Activated T-helper 2 cell treated with anti-CD3 and anti-CD28 coated beads, Interferon-gamma antibody, Interleukin-2, Interleukin-4, amounts not matched to agents 10 μg/mL and 5 μg/mL and 100 μg/mL, durations not matched to agents 14 hours and 24 hours and 36 hours (primary cell): ENCODE results near the gene ANKRD44. TPM values are rescaled to one million over a fixed set of nuclear protein-coding genes. Genes with fewer than 3 reads are reported as not detected.
"Not testable (repeated sequence)": the region's sequence is repeated elsewhere in the genome, so short reads cannot be mapped to it uniquely, and the experiment has no call there.

Experiments
- DNase-seq: peaks from one replicate; pipeline ENCODE4 v3.0.0; 2021; ENCODE audit warnings: low spot score
- H3K27ac Mint-ChIP-seq: one replicate; pipeline ENCODE4 v1.8.0; 2021; ENCODE audit warnings: mixed read lengths
- H3K27me3 Mint-ChIP-seq: one replicate; pipeline ENCODE4 v1.8.0; 2021; ENCODE audit warnings: low read depth, mixed read lengths
- H3K36me3 Mint-ChIP-seq: one replicate; pipeline ENCODE4 v1.8.0; 2021; ENCODE audit warnings: low read depth, mixed read lengths
- H3K4me1 Mint-ChIP-seq: one replicate; pipeline ENCODE4 v1.8.0; 2021; ENCODE audit warnings: low read depth, mixed read lengths
- H3K4me3 Mint-ChIP-seq: one replicate; pipeline ENCODE4 v1.8.0; 2021; ENCODE audit warnings: low read depth, mild to moderate bottlenecking, moderate library complexity, mixed read lengths
- H3K9me3 Mint-ChIP-seq: one replicate; pipeline ENCODE4 v1.8.0; 2021; ENCODE audit warnings: mixed read lengths
- intact Hi-C: fragments of 100-400 bp; cut with micrococcal nuclease; formaldehyde crosslinking; loops from one replicate; pipeline ENCODE4 v1.15.1; 2023
- total RNA-seq: library from RNA; stranded (reverse); gene quantifications from 2 replicates; pipeline ENCODE4 v1.2.3, GENCODE V29; 2022

ANKRD44 gene
- total RNA-seq, 1 donor from 2014 or later: 120 TPM

DNA sequence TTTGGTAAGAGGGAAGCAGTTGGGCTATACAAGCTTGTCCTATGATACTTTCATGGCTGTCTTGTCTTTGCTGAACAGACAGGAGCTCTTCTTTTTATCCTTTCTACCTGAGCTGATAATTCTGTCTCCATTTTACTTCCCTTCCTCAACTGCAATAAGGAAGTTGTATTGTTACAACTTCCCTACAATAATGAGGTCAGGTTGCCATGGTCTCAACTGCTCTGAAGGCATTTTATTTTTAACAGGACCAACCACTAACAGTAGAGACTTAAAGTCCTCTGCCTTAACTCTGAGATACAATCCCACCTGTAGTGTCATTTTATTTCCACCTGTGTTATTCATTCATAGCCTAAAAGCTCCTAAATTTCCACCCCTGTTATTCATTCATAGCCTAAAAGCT is 265.5 kb downstream of the ANKRD44 start:
- H3K27me3 Mint-ChIP-seq: no peaks in the 10 kb centered on the region
- H3K36me3 Mint-ChIP-seq: peaks cover 53% of the 10 kb centered on the region
- intact Hi-C loops: no loop called here
- H3K27ac Mint-ChIP-seq: peak overlapping the region; percentile 44
- peaks cover 4% of the 10 kb centered on the region for H3K4me1 Mint-ChIP-seq
- no peak overlapping the region for H3K4me3 Mint-ChIP-seq
- H3K9me3 Mint-ChIP-seq: no peaks in the 10 kb centered on the region
- DNase-seq: no peak

DNA sequence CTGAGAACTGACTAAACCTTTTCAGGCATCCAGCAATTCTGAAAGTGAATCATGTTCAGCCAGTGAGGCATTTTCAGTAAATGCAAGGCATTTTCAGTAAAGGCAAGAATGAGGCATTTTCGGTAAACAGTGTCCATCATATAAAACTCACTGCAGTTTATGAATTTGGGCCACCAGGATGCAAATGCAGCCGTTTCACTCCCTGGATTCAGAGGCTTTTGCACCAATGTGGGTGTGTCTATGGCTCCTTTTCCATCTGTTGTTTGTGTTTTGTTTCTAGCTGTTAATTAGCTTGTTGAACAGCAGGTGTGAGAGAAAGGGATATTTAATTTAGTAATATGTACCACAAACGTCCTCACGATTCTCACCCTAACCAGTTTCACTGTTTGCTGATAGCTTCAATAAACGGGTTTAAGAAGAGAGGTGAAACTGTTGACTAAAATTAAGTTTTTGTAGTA is 267.8 kb downstream of the ANKRD44 start:
- H3K27me3 Mint-ChIP-seq: no peaks in the 10 kb centered on the region
- peaks cover 48% of the 10 kb centered on the region for H3K36me3 Mint-ChIP-seq
- no peak for DNase-seq
- H3K4me1 Mint-ChIP-seq: peaks cover 4% of the 10 kb centered on the region
- no peaks in the 10 kb centered on the region for H3K9me3 Mint-ChIP-seq
- no peak overlapping the region for H3K4me3 Mint-ChIP-seq
- H3K27ac Mint-ChIP-seq: peak overlapping the region; percentile 58
- intact Hi-C loops: no loop called here

DNA sequence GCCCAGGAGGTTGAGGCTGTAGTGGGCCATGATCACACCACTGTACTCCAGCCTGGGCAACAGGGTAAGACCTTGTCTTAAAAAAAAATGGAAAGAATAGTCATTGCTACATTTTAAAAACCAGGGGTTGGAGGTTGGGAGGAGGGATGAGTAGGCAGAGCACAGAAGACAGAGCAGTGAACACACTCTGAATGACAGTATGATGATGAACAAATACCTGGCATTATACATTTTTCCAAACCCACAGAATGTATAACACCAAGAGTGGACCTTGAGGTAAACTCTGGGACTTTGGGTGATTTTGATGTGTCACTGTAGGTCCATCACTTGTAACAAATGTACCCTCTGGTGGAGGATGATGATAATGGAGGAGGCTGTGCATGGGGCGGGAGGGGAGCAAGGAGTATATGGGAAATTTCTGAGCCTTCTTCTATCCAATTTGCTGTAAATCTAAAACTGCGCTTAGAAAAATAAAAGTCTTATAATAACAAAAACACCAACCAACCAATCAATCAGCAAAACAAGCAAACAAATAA is 272.6 kb downstream of the ANKRD44 start:
- H3K27me3 Mint-ChIP-seq: no peaks in the 10 kb centered on the region
- intact Hi-C loops: no loop called here
- no peak overlapping the region for H3K4me3 Mint-ChIP-seq
- no peak for DNase-seq
- H3K4me1 Mint-ChIP-seq: peaks cover 5% of the 10 kb centered on the region
- peaks cover 66% of the 10 kb centered on the region for H3K36me3 Mint-ChIP-seq
- peak overlapping the region; percentile 43 for H3K27ac Mint-ChIP-seq
- H3K9me3 Mint-ChIP-seq: no peaks in the 10 kb centered on the region

DNA sequence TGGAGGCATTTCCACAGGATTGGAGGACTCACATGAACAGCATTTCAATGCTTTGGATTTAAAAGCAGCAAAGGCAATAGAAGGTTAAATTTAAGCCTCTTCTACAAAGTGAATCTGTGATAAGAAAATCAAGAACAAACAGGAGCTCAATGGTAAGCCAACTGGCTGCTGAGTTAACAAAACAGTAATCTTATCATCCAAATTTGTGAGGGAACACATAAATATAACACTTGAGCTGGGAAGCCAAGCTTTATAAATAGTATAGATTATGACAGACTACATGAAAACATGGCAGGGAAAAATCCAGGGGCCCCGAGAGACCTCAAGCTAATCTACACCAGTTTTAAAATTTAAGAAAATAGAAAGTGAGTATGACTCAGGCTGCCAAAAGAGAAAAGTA is 275.6 kb downstream of the ANKRD44 start:
- Mint-ChIP-seq H3K4me3 (no peak overlapping the region), H3K27ac (no peak overlapping the region), H3K27me3 (no peaks in the 10 kb centered on the region), H3K4me1 (peaks cover 11% of the 10 kb centered on the region), H3K36me3 (peaks cover 63% of the 10 kb centered on the region), H3K9me3 (no peaks in the 10 kb centered on the region)
- DNase-seq: no peak
- intact Hi-C loops: no loop called here

DNA sequence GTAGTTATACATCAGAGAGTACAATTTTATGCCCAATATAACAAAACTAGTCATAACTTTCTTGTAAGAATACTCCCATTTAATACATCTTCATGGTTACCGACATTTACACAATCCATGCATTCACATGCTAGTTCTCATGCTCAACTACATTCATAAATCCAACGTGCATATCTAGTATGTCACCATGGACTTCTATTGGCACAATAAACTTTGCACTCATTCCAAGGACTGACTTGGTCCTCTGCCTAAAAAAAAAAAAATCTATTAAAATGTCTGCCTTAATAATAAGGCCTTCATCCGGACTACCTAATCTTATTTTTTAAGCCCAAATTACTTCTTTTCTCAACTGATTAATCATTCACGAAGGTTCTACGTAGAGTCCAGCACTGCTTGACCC is 276.3 kb downstream of the ANKRD44 start:
- peaks cover 11% of the 10 kb centered on the region for H3K4me1 Mint-ChIP-seq
- H3K36me3 Mint-ChIP-seq: peaks cover 66% of the 10 kb centered on the region

DNA sequence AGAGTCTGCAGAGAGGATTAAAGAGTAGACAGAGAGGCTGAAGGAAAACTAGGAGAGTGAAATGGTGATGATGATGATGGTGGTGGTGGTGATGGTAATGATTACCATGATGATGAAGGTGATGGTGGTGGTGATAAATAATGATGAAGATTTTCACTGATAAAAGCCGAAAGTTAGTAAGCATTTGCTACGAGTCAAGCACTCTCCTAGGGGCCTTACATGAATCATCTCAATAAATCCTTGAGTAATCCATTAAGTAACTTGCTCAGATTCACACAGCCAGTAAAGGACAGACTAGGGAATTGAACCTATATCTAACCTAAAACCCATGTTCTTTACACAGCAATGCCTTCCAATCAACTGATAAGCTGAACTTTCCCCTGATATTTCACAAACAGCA is 277.4 kb downstream of the ANKRD44 start:
- DNase-seq: no peak
- Mint-ChIP-seq H3K4me3 (no peak overlapping the region), H3K27me3 (no peaks in the 10 kb centered on the region), H3K36me3 (peaks cover 66% of the 10 kb centered on the region), H3K27ac (no peak overlapping the region), H3K4me1 (peaks cover 12% of the 10 kb centered on the region), H3K9me3 (no peaks in the 10 kb centered on the region)
- intact Hi-C loops: no loop called here

More for the DNA sequence above, 276.3 kb downstream of the ANKRD44 start:
- Mint-ChIP-seq H3K27me3 (no peaks in the 10 kb centered on the region), H3K27ac (no peak overlapping the region), H3K9me3 (no peaks in the 10 kb centered on the region), H3K4me3 (no peak overlapping the region)
- DNase-seq: no peak
- intact Hi-C loops: no loop called here

DNA sequence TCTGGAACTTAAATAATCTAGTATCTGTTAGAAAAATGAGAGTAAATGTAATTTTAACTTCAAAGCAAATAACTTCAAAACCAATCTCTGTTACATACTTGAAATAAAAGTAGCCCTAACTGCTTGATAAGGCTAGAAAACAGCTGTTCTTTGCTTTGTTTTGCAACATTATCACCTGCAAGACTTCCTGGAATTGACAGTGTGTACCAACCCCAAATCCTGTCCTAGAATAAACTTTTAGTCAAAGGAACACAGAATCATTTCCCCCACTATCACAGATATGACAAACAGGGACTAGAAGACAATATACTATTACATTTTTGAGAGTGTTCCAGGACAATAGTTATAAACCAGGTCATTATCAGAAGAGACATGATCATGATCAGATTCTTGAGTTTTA is 278.8 kb downstream of the ANKRD44 start:
- Mint-ChIP-seq H3K36me3 (peaks cover 61% of the 10 kb centered on the region), H3K27me3 (no peaks in the 10 kb centered on the region), H3K27ac (peak overlapping the region; percentile 19), H3K4me3 (no peak overlapping the region), H3K9me3 (no peaks in the 10 kb centered on the region), H3K4me1 (peaks cover 12% of the 10 kb centered on the region)
- no peak for DNase-seq
- intact Hi-C loops: no loop called here

DNA sequence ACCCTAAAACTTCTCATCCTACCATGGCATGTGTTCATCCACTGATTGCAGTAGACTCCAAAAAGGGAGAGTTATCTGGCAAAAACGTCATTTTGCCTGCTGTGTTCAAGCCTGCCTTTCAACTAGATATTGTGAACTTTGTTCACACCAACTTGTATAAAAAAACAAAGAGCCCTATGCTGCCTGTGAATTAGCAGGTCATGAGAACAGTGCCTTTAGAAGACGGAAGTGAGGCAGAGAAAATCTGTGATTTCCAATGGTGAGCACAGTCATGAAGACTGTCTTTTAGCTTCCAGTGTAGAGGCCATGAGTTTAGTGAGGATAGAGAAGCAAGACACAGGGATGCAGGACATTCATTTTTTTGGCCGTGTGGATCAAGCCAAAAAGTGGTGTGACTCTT is 280.5 kb downstream of the ANKRD44 start:
- H3K27me3 Mint-ChIP-seq: no peaks in the 10 kb centered on the region
- peaks cover 16% of the 10 kb centered on the region for H3K4me1 Mint-ChIP-seq
- no peak overlapping the region for H3K27ac Mint-ChIP-seq
- no peak overlapping the region for H3K4me3 Mint-ChIP-seq
- no peak for DNase-seq
- H3K36me3 Mint-ChIP-seq: peaks cover 68% of the 10 kb centered on the region
- intact Hi-C loops: no loop called here
- no peaks in the 10 kb centered on the region for H3K9me3 Mint-ChIP-seq

DNA sequence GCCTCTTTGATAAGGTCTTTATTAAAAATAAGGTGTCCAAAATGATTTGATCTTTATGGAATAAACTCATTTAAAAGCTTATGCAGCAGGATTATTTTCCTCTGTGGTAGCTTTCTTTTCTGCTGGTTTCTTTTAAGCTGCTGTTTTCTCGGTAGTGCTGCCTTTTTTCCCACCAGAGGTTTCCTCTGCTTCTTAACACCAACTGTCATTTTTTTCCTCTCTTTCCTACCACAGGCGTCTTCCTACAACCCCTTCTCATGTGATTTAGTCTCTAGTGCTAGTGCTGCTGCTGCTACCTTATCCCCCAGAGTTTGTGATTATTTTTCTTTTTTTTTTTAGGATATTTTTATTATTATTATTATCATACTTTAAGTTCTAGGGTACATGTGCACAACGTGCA is 281.9 kb downstream of the ANKRD44 start:
- Mint-ChIP-seq H3K27ac (peak overlapping the region; percentile 12), H3K4me3 (no peak overlapping the region), H3K27me3 (no peaks in the 10 kb centered on the region), H3K4me1 (peaks cover 16% of the 10 kb centered on the region), H3K36me3 (peaks cover 70% of the 10 kb centered on the region), H3K9me3 (no peaks in the 10 kb centered on the region)
- no peak for DNase-seq
- intact Hi-C loops: no loop called here

DNA sequence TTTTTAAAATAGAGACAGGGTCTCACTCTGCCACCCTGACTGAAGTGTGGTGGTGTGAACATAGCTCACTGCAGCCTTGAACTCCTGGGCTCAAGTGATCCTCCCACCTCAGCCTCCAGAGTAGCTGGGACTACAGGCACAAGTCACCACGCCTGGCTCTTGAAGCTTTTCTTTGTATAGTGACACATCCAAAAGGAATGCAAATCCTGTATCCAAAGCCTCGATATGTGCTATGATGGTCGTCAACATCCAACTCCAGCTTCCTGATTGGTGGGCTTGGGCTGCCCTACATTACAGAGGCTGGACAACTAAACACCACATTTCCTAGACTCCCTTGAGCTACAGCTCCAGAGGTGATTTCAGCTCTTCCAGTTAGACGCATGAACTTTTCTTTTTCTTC is 282.4 kb downstream of the ANKRD44 start:
- H3K27ac Mint-ChIP-seq: no peak overlapping the region

DNA sequence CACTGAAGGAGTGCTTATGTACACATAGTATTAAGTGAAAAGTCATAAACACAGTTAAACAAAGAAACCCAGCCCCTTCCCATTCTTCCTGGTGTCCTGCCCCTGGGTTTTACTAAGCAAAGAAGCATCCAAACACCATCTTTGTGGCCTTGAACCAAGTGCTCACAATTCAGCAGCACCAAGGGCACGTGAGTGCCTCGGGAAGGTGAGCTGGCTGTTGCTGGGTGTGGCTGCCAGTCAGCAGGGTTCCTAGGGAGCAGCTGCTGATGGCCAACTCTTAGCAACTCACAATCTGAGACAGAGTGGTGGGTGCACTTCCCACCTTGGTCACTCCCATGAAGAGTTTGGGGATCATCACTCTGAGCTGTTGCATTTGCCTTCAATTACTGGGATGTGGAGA is 286.4 kb downstream of the ANKRD44 start:
- no peak overlapping the region for H3K27ac Mint-ChIP-seq

More for the DNA sequence above, 282.4 kb downstream of the ANKRD44 start:
- intact Hi-C loops: no loop called here
- H3K4me1 Mint-ChIP-seq: peaks cover 16% of the 10 kb centered on the region
- no peaks in the 10 kb centered on the region for H3K9me3 Mint-ChIP-seq
- no peak overlapping the region for H3K4me3 Mint-ChIP-seq
- H3K36me3 Mint-ChIP-seq: peaks cover 69% of the 10 kb centered on the region
- DNase-seq: no peak
- no peaks in the 10 kb centered on the region for H3K27me3 Mint-ChIP-seq

DNA sequence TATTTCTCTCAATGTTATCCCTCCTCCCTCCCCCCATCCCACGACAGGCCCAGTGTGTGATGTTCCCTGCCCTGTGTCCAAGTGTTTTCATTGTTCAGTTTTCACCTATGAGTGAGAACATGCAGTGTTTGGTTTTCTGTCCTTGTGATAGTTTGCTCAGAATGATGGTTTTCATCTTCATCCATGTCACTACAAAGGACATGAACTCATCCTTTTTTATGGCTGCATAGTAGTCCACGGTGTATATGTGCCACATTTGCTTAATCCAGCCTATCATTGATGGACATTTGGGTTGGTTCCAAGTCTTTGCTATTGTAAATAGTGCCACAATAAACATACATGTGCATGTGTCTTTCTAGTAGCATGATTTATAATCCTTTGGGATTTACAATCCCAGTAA is 289.7 kb downstream of the ANKRD44 start:
- H3K4me1 Mint-ChIP-seq, DNase-seq, H3K9me3 Mint-ChIP-seq, H3K4me3 Mint-ChIP-seq, intact Hi-C loops, H3K27ac Mint-ChIP-seq, H3K27me3 Mint-ChIP-seq: not testable (repeated sequence)
- H3K36me3 Mint-ChIP-seq: peaks cover 69% of the 10 kb centered on the region

More for the DNA sequence above, 286.4 kb downstream of the ANKRD44 start:
- Mint-ChIP-seq H3K36me3 (peaks cover 74% of the 10 kb centered on the region), H3K9me3 (no peaks in the 10 kb centered on the region), H3K4me3 (no peak overlapping the region), H3K4me1 (peaks cover 6% of the 10 kb centered on the region), H3K27me3 (no peaks in the 10 kb centered on the region)
- intact Hi-C loops: no loop called here
- DNase-seq: no peak

DNA sequence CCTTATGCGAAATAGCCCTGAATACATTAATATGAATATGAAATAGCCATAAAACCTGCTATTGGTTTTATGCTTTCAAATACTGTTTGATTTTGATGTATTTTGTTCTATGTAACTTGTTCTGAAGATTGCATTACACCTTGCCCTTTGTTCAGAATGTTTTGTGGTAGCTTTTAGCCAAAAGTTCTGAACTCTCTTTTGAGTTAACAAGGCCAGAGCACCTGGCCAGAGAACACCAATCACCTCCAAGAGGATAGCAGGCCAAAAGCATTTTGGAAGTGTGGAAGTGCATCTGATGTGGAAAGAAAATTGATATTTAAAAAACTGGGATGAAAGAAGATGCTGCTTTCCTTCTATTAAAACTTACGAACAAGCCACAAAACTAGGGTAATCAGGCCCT is 297.5 kb downstream of the ANKRD44 start:
- no peaks in the 10 kb centered on the region for H3K9me3 Mint-ChIP-seq
- H3K36me3 Mint-ChIP-seq: peaks cover 60% of the 10 kb centered on the region
- peaks cover 6% of the 10 kb centered on the region for H3K4me1 Mint-ChIP-seq
- no peak for DNase-seq
- no peaks in the 10 kb centered on the region for H3K27me3 Mint-ChIP-seq
- intact Hi-C loops: no loop called here
- no peak overlapping the region for H3K4me3 Mint-ChIP-seq
- H3K27ac Mint-ChIP-seq: no peak overlapping the region
